K562 (cell line): ENCODE data around the gene RPAIN. TPM values are rescaled to one million over a fixed set of nuclear protein-coding genes. Genes with fewer than 3 reads are reported as not detected.

ENCODE experiments used
- ATAC-seq: fragments of 200-7000 bp; cut with Tn5 transposase; 3 replicates; pipeline ENCODE4 v1.9.1; 2020; ENCODE audit warnings: moderate library complexity
- BruUV-seq: library from RNA; stranded (reverse); fragments of 400-500 nt; replicated peaks from 2 replicates; lab custom pipeline; 2021; lab: Mats Ljungman, UMichigan
- CTCF ChIA-PET: fragments of 300-600 bp; formaldehyde crosslinking; extraction: SDS; loops from one replicate; lab custom pipeline; 2021; ENCODE audit warnings: low intra/inter-chr PET ratio; lab: Yijun Ruan, JAX
- POLR2A ChIA-PET: fragments of 300-600, 350-650 bp; sonication (Branson Sonifier 250); formaldehyde crosslinking; extraction: SDS; loops from one replicate; lab custom pipeline; 2021; ENCODE audit warnings: antibody characterized with exemption, inconsistent platforms; lab: Yijun Ruan, JAX
- DNase-seq, 4 experiments: peaks; one replicate each; pipeline versions ENCODE4 v3.0.0 to v3.0.0-alpha.2; 2011 to 2018; ENCODE audit warnings: low spot score in 3 of 4, mixed read lengths in 3 of 4; ENCODE audit errors: extremely low read depth in 1 of 4
- FAIRE-seq: peaks from 2 replicates; lab custom pipeline; 2011; peaks lifted over from hg19 to GRCh38; lab: Jason Lieb, UNC
- H2AFZ ChIP-seq: 2 replicates; pipeline ENCODE4 v1.6.0; 2011; ENCODE audit warnings: low read depth, low read length, control low read depth, inconsistent platforms
- H3K27ac ChIP-seq: fragments of 200-600 bp; 3 replicates; pipeline ENCODE4 v1.8.0; 2011; ENCODE audit warnings: low read depth, mild to moderate bottlenecking, control low read depth, inconsistent platforms, low read length, moderate library complexity, mixed read lengths; ENCODE audit errors: extremely low read depth
- H3K27me3 ChIP-seq, 2 experiments: fragments of 300-600 bp in 1 of 2; 2 replicates in 1 of 2; 3 replicates in 1 of 2; pipeline versions ENCODE4 v1.6.0 to v1.8.0; 2011; ENCODE audit warnings: inconsistent platforms in 2 of 2, low read length in 2 of 2, mild to moderate bottlenecking in 1 of 2, mixed read lengths in 1 of 2, moderate library complexity in 1 of 2; ENCODE audit not compliant: control insufficient read depth in 2 of 2, insufficient read depth in 2 of 2
- H3K36me3 ChIP-seq: fragments of 300-600 bp; 3 replicates; pipeline ENCODE4 v1.8.0; 2011; ENCODE audit warnings: mild to moderate bottlenecking, low read length, inconsistent platforms; ENCODE audit not compliant: control insufficient read depth, insufficient read depth
- H3K4me1 ChIP-seq, 2 experiments: fragments of 200-600 bp in 1 of 2; replicated peaks in 1 of 2; 2 replicates in 1 of 2; 3 replicates in 1 of 2; pipeline versions ENCODE4 v1.5.1 to v1.8.0; 2011; ENCODE audit warnings: inconsistent platforms in 2 of 2, low read length in 2 of 2, mild to moderate bottlenecking in 1 of 2, mixed read lengths in 1 of 2, moderate library complexity in 1 of 2; ENCODE audit not compliant: control insufficient read depth in 2 of 2, insufficient read depth in 2 of 2
- H3K4me2 ChIP-seq: 2 replicates; pipeline ENCODE4 v1.6.1; 2011; ENCODE audit warnings: low read length, control low read depth, inconsistent platforms, mixed read lengths; ENCODE audit not compliant: insufficient read depth
- H3K4me3 ChIP-seq: fragments of 200-600 bp; sonication (generic), shearing (Covaris generic); 2 replicates; pipeline ENCODE4 v1.5.1; 2016; ENCODE audit warnings: control low read depth, inconsistent platforms
- H3K79me2 ChIP-seq: fragments of 200-600 bp; 3 replicates; pipeline ENCODE4 v1.8.0; 2011; ENCODE audit warnings: low read length, inconsistent platforms; ENCODE audit not compliant: control insufficient read depth, insufficient read depth
- H3K9ac ChIP-seq, 2 experiments: 2 replicates each; pipeline versions ENCODE4 v1.6.0 to v1.6.1; 2011; ENCODE audit warnings: low read depth in 2 of 2, low read length in 2 of 2, control low read depth in 1 of 2, inconsistent platforms in 1 of 2, mild to moderate bottlenecking in 1 of 2, mixed read lengths in 1 of 2; ENCODE audit not compliant: insufficient read depth in 1 of 2
- H3K9me1 ChIP-seq: one replicate; pipeline ENCODE4 v1.6.0; 2011; ENCODE audit warnings: inconsistent platforms, mild to moderate bottlenecking, low read length, moderate library complexity; ENCODE audit not compliant: control insufficient read depth, insufficient read depth
- H3K9me3 ChIP-seq: replicated peaks from 2 replicates; pipeline ENCODE4 v1.5.1; 2011; ENCODE audit warnings: low read depth, low read length, inconsistent platforms; ENCODE audit not compliant: control insufficient read depth, insufficient read depth
- H4K20me1 ChIP-seq: replicated peaks from 2 replicates; pipeline ENCODE4 v1.6.1; 2011; ENCODE audit warnings: low read length, inconsistent platforms, mixed read lengths; ENCODE audit not compliant: control insufficient read depth, insufficient read depth
- PML ChIP-seq: IDR thresholded peaks from 2 replicates; pipeline ENCODE4 v1.6.1; 2012; ENCODE audit warnings: low read length, inconsistent platforms
- WGBS: fragments of 100-300 bp; shearing (Covaris generic); methylation state at CpG from one replicate; pipeline ENCODE4 v1.1.6; 2016; ENCODE audit warnings: low coverage, mixed read lengths; ENCODE audit not compliant: insufficient coverage; ENCODE audit errors: missing lambda C conversion rate; 5-methylcytosine and 5-hydroxymethylcytosine counted together
- in situ Hi-C: fragments of 300-500 bp; cut with MboI; formaldehyde crosslinking; loops from 4 replicates; pipeline ENCODE4 v1.15.0; 2018; ENCODE audit warnings: inconsistent platforms, mixed read lengths
- intact Hi-C: fragments of 100-400 bp; cut with micrococcal nuclease; formaldehyde crosslinking; loops from 2 replicates; pipeline ENCODE4 v1.14.2; 2022
- polyA plus RNA-seq, 8 experiments: library from polyadenylated mRNA; depleted of rRNA in 4 of 8; stranded (reverse) in 5 of 8; unstranded in 3 of 8; fragments of >200 nt; fragmentation: Nextera tagmentation in 2 of 8; fragmentation: Illumina TruSeq in 1 of 8; extraction: Ambion mirVana in 2 of 8; extraction: Trizol in 1 of 8; gene quantifications; 2 replicates each; pipeline versions ENCODE4 v1.2.1 to v1.2.3, GENCODE V29; 2011 to 2014; ENCODE audit warnings: inconsistent platforms in 1 of 8, missing spikeins in 1 of 8
- total RNA-seq, 7 experiments: library from RNA; depleted of rRNA in 6 of 7; stranded (reverse); fragments of >200 nt in 6 of 7; fragmentation: Illumina TruSeq in 2 of 7; extraction: Trizol in 2 of 7; gene quantifications; 2 replicates each; pipeline versions ENCODE4 v1.2.1 to v1.2.3, GENCODE V29; 2011 to 2021; ENCODE audit warnings: low replicate concordance in 1 of 7
- TF ChIP-seq, protein P1 (sequence below), 2 experiments: fragments of 450-650 bp in 1 of 2; sonication (generic) in 1 of 2; formaldehyde crosslinking in 1 of 2; IDR thresholded peaks in 1 of 2; conservative IDR thresholded peaks in 1 of 2; 2 replicates each; pipeline versions ENCODE4 v1.6.1 to v1.8.1; 2016 to 2023; ENCODE audit warnings: mild to moderate bottlenecking in 2 of 2, moderate library complexity in 2 of 2, inconsistent platforms in 1 of 2, missing genetic modification reagents in 1 of 2
- TF ChIP-seq, protein P2 (sequence below), 3 experiments: IDR thresholded peaks in 2 of 3; conservative IDR thresholded peaks in 1 of 3; 2 replicates each; pipeline ENCODE4 v1.5.1; 2011 to 2012; ENCODE audit warnings: low read length in 3 of 3, mild to moderate bottlenecking in 3 of 3, control low read depth in 2 of 3, improper control_type of control experiment in 1 of 3, inconsistent platforms in 1 of 3, low read depth in 1 of 3, mixed read lengths in 1 of 3, moderate library complexity in 1 of 3; ENCODE audit not compliant: insufficient read depth in 2 of 3
- TF ChIP-seq, protein P3 (sequence below), 2 experiments: fragments of 450-650 bp; conservative IDR thresholded peaks; 2 replicates each; pipeline ENCODE4 v1.6.1; 2017; ENCODE audit warnings: mild to moderate bottlenecking in 2 of 2, moderate library complexity in 2 of 2
- TF ChIP-seq, protein P4 (sequence below): fragments of 450-650 bp; IDR thresholded peaks from 2 replicates; pipeline ENCODE4 v1.6.1; 2017; ENCODE audit warnings: mild to moderate bottlenecking, moderate library complexity

The RPAIN gene
- total and polyA plus RNA-seq, 9 of the 15 experiments (the other 6 are each of a cell fraction or from before 2014, with no cell fraction given) = 27.3 to 63.7 (median 38.5) TPM

DNA sequence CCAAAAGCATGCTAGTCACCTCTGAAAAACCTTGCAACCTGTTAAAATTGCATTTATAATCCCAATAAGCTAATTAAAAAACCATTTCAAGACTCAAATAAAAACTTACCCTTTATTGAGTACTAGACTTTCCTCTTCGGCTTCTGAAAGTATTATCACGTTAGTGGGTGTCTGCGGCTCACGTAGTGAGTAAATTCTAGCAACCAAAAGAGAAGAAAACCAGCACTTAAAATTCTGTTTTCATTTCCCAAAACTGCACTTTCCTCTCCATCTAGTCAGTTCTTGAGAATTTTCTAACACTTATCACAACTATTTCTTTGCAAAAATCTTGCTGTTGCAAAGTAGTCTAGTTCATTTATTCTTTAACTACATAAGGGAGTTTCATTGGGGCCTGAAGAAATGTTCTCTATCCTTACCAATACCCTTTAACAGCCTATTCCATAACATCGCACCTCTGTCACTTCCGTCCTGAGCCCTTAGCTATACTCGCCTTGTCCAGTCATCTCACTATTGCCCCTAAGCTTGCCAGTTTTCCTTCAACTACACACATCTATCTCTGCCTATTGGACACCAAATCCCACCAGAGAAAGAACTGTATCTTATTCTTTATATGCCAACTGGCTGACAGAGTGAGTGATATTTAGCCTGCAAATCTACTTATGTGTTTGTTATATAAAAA lies 9.2 kb upstream of the RPAIN start:
- Histone ChIP-seq H3K4me3 (no peak overlapping the region), H3K79me2 (peaks cover 19% of the 10 kb centered on the region), H3K36me3 (peaks cover 93% of the 10 kb centered on the region), H2AFZ (no peak overlapping the region), H3K9ac (no peak overlapping the region), H3K27ac (no peak overlapping the region), H3K4me1 (no peaks in the 10 kb centered on the region), H3K9me1 (no peaks in the 10 kb centered on the region), H3K27me3 (no peaks in the 10 kb centered on the region), H3K4me2 (no peak overlapping the region)
- intact Hi-C loops (no loop called here), in situ Hi-C loops (no loop called here)
- ATAC-seq (no peak), FAIRE-seq (no peak), DNase-seq (no peak)
- no TSS peak for BruUV-seq
- CTCF ChIA-PET = no interaction called here
- WGBS = 100% methylated on average over 7 of the region's 7 CpGs
- TF ChIP-seq, protein P1, sequence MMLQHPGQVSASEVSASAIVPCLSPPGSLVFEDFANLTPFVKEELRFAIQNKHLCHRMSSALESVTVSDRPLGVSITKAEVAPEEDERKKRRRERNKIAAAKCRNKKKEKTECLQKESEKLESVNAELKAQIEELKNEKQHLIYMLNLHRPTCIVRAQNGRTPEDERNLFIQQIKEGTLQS (IDR thresholded peaks at IDR 0.05) = no peak
- TF ChIP-seq, protein P1 (CRISPR knock-in tag; conservative IDR thresholded peaks at IDR 0.05) = no peak
- TF ChIP-seq, protein P2, sequence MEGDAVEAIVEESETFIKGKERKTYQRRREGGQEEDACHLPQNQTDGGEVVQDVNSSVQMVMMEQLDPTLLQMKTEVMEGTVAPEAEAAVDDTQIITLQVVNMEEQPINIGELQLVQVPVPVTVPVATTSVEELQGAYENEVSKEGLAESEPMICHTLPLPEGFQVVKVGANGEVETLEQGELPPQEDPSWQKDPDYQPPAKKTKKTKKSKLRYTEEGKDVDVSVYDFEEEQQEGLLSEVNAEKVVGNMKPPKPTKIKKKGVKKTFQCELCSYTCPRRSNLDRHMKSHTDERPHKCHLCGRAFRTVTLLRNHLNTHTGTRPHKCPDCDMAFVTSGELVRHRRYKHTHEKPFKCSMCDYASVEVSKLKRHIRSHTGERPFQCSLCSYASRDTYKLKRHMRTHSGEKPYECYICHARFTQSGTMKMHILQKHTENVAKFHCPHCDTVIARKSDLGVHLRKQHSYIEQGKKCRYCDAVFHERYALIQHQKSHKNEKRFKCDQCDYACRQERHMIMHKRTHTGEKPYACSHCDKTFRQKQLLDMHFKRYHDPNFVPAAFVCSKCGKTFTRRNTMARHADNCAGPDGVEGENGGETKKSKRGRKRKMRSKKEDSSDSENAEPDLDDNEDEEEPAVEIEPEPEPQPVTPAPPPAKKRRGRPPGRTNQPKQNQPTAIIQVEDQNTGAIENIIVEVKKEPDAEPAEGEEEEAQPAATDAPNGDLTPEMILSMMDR (IDR thresholded peaks at IDR 0.05 in 2 of 3, conservative IDR thresholded peaks at IDR 0.05 in 1 of 3; ENCODE audit: insufficient read depth in 2 of 3, low read depth in 1 of 3, low read length in 3 of 3) = no peak
- no peak for TF ChIP-seq PML
- TF ChIP-seq, protein P3, sequence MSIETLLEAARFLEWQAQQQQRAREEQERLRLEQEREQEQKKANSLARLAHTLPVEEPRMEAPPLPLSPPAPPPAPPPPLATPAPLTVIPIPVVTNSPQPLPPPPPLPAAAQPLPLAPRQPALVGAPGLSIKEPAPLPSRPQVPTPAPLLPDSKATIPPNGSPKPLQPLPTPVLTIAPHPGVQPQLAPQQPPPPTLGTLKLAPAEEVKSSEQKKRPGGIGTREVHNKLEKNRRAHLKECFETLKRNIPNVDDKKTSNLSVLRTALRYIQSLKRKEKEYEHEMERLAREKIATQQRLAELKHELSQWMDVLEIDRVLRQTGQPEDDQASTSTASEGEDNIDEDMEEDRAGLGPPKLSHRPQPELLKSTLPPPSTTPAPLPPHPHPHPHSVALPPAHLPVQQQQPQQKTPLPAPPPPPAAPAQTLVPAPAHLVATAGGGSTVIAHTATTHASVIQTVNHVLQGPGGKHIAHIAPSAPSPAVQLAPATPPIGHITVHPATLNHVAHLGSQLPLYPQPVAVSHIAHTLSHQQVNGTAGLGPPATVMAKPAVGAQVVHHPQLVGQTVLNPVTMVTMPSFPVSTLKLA (conservative IDR thresholded peaks at IDR 0.05) = no peak
- TF ChIP-seq, protein P4, sequence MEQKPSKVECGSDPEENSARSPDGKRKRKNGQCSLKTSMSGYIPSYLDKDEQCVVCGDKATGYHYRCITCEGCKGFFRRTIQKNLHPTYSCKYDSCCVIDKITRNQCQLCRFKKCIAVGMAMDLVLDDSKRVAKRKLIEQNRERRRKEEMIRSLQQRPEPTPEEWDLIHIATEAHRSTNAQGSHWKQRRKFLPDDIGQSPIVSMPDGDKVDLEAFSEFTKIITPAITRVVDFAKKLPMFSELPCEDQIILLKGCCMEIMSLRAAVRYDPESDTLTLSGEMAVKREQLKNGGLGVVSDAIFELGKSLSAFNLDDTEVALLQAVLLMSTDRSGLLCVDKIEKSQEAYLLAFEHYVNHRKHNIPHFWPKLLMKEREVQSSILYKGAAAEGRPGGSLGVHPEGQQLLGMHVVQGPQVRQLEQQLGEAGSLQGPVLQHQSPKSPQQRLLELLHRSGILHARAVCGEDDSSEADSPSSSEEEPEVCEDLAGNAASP = no peak
- TF ChIP-seq, all 486 proteins: peak for 0
- no peaks in the 10 kb centered on the region for H3K9me3 ChIP-seq
- POLR2A ChIA-PET = interaction anchor here (0.8 kb wide), 2 partner anchors 9 to 37 kb away, joined by 3 read pairs; partner anchors contain the start of gene NUP88
- H4K20me1 ChIP-seq = no peaks in the 10 kb centered on the region
